ENCODE results near the gene ATG5. TPM values are rescaled to one million over a fixed set of nuclear protein-coding genes. Genes with fewer than 3 reads are reported as not detected.

ATG5 gene
- total RNA-seq, 1 experiment from 2014 or later: 63.3 TPM

- Histone ChIP-seq H3K4me1 (ENCODE audit: low read length) (peaks cover 11% of the 10 kb centered on the region), H3K9me2 (replicated peaks; ENCODE audit: insufficient read depth, low read length) (no peaks in the 10 kb centered on the region), H3K4me3 (ENCODE audit: low read length) (no peak overlapping the region), H3K79me2 (ENCODE audit: low read length) (peaks cover 97% of the 10 kb centered on the region), H2AFZ (ENCODE audit: low read length) (no peak overlapping the region), H3K36me3 (ENCODE audit: insufficient read depth, low read length) (0 out of 2 replicates have a peak, but pooled peaks cover 2% of the 10 kb centered on the region), H4K20me1 (ENCODE audit: insufficient read depth, low read depth, low read length) (no peaks in the 10 kb centered on the region), H3K27me3 (ENCODE audit: low read length) (no peaks in the 10 kb centered on the region), H3K4me2 (ENCODE audit: low read depth, low read length, poor library complexity, severe bottlenecking) (no peak overlapping the region), H3K27ac (ENCODE audit: low read length) (no peak overlapping the region), H3K9me3 (ENCODE audit: low read length) (no peaks in the 10 kb centered on the region), H3K9ac (ENCODE audit: low read length) (no peak overlapping the region)
- peak; percentile 78 for DNase-seq
Observed at GRCh38 chr6:106300944-106301343, 24.6 kb downstream of the ATG5 start.

- Histone ChIP-seq H3K4me2 (ENCODE audit: low read depth, low read length, poor library complexity, severe bottlenecking) (no peak overlapping the region), H4K20me1 (ENCODE audit: insufficient read depth, low read depth, low read length) (no peaks in the 10 kb centered on the region), H3K79me2 (ENCODE audit: low read length) (peaks cover 97% of the 10 kb centered on the region)
Observed at GRCh38 chr6:106300020-106300780, 25.4 kb downstream of the ATG5 start.

GRCh38 chr6:106293116-106293515, 32.4 kb downstream of the ATG5 start:
- peaks cover 97% of the 10 kb centered on the region for H3K79me2 ChIP-seq (ENCODE audit: low read length)
- DNase-seq: no peak

More at GRCh38 chr6:106300020-106300780, 25.4 kb downstream of the ATG5 start:
- Histone ChIP-seq H3K9me2 (replicated peaks; ENCODE audit: insufficient read depth, low read length) (no peaks in the 10 kb centered on the region), H3K27me3 (ENCODE audit: low read length) (no peaks in the 10 kb centered on the region), H3K4me3 (ENCODE audit: low read length) (no peak overlapping the region), H3K36me3 (ENCODE audit: insufficient read depth, low read length) (peaks cover 3% of the 10 kb centered on the region; the same call in 1 of the 2 replicates), H3K9me3 (ENCODE audit: low read length) (no peaks in the 10 kb centered on the region), H2AFZ (ENCODE audit: low read length) (no peak overlapping the region), H3K9ac (ENCODE audit: low read length) (no peak overlapping the region), H3K27ac (ENCODE audit: low read length) (no peak overlapping the region), H3K4me1 (ENCODE audit: low read length) (peaks cover 11% of the 10 kb centered on the region)
- no peak for DNase-seq

GRCh38 chr6:106290954-106291353, 34.6 kb downstream of the ATG5 start:
- H3K4me1 ChIP-seq (ENCODE audit: low read length): peaks cover 5% of the 10 kb centered on the region
- H3K79me2 ChIP-seq (ENCODE audit: low read length): peaks cover 97% of the 10 kb centered on the region
- H3K4me3 ChIP-seq (ENCODE audit: low read length): no peak overlapping the region
- no peaks in the 10 kb centered on the region for H3K9me2 ChIP-seq (replicated peaks; ENCODE audit: insufficient read depth, low read length)
- H2AFZ ChIP-seq (ENCODE audit: low read length): no peak overlapping the region
- H3K4me2 ChIP-seq (ENCODE audit: low read depth, low read length, poor library complexity, severe bottlenecking): no peak overlapping the region
- no peak overlapping the region for H3K9ac ChIP-seq (ENCODE audit: low read length)
- no peak for DNase-seq
- no peak overlapping the region for H3K27ac ChIP-seq (ENCODE audit: low read length)
- peaks cover 47% of the 10 kb centered on the region for H3K36me3 ChIP-seq (ENCODE audit: insufficient read depth, low read length)
- H3K9me3 ChIP-seq (ENCODE audit: low read length): no peaks in the 10 kb centered on the region
- H3K27me3 ChIP-seq (ENCODE audit: low read length): no peaks in the 10 kb centered on the region
- H4K20me1 ChIP-seq (ENCODE audit: insufficient read depth, low read depth, low read length): no peaks in the 10 kb centered on the region

More at GRCh38 chr6:106293116-106293515, 32.4 kb downstream of the ATG5 start:
- H3K27ac ChIP-seq (ENCODE audit: low read length): no peak overlapping the region
- H4K20me1 ChIP-seq (ENCODE audit: insufficient read depth, low read depth, low read length): no peaks in the 10 kb centered on the region
- H3K36me3 ChIP-seq (ENCODE audit: insufficient read depth, low read length): peaks cover 43% of the 10 kb centered on the region
- H3K9me2 ChIP-seq (replicated peaks; ENCODE audit: insufficient read depth, low read length): no peaks in the 10 kb centered on the region
- no peak overlapping the region for H3K4me2 ChIP-seq (ENCODE audit: low read depth, low read length, poor library complexity, severe bottlenecking)
- no peak overlapping the region for H3K4me3 ChIP-seq (ENCODE audit: low read length)
- H3K27me3 ChIP-seq (ENCODE audit: low read length): no peaks in the 10 kb centered on the region
- H3K9me3 ChIP-seq (ENCODE audit: low read length): no peaks in the 10 kb centered on the region
- H3K4me1 ChIP-seq (ENCODE audit: low read length): no peaks in the 10 kb centered on the region
- no peak overlapping the region for H3K9ac ChIP-seq (ENCODE audit: low read length)
- H2AFZ ChIP-seq (ENCODE audit: low read length): no peak overlapping the region

- H3K4me2 ChIP-seq (ENCODE audit: low read depth, low read length, poor library complexity, severe bottlenecking): no peak overlapping the region
- no peaks in the 10 kb centered on the region for H4K20me1 ChIP-seq (ENCODE audit: insufficient read depth, low read depth, low read length)
- no peak overlapping the region for H2AFZ ChIP-seq (ENCODE audit: low read length)
- H3K9ac ChIP-seq (ENCODE audit: low read length): no peak overlapping the region
- no peaks in the 10 kb centered on the region for H3K9me2 ChIP-seq (replicated peaks; ENCODE audit: insufficient read depth, low read length)
- H3K27ac ChIP-seq (ENCODE audit: low read length): no peak overlapping the region
- no peak overlapping the region for H3K4me3 ChIP-seq (ENCODE audit: low read length)
- H3K79me2 ChIP-seq (ENCODE audit: low read length): peaks cover 97% of the 10 kb centered on the region
- H3K36me3 ChIP-seq (ENCODE audit: insufficient read depth, low read length): peaks cover 44% of the 10 kb centered on the region
- DNase-seq: no peak
- peaks cover 5% of the 10 kb centered on the region for H3K4me1 ChIP-seq (ENCODE audit: low read length)
- no peaks in the 10 kb centered on the region for H3K9me3 ChIP-seq (ENCODE audit: low read length)
- H3K27me3 ChIP-seq (ENCODE audit: low read length): no peaks in the 10 kb centered on the region
Observed at GRCh38 chr6:106290032-106290431, 35.5 kb downstream of the ATG5 start.

GRCh38 chr6:106287215-106287614, 38.3 kb downstream of the ATG5 start:
- Histone ChIP-seq H3K9ac (ENCODE audit: low read length) (no peak overlapping the region), H3K4me1 (ENCODE audit: low read length) (peaks cover 5% of the 10 kb centered on the region), H3K9me2 (replicated peaks; ENCODE audit: insufficient read depth, low read length) (no peaks in the 10 kb centered on the region), H3K27ac (ENCODE audit: low read length) (no peak overlapping the region), H4K20me1 (ENCODE audit: insufficient read depth, low read depth, low read length) (no peaks in the 10 kb centered on the region), H3K79me2 (ENCODE audit: low read length) (peaks cover 96% of the 10 kb centered on the region), H3K36me3 (ENCODE audit: insufficient read depth, low read length) (peaks cover 31% of the 10 kb centered on the region), H3K4me3 (ENCODE audit: low read length) (no peak overlapping the region), H3K27me3 (ENCODE audit: low read length) (no peaks in the 10 kb centered on the region), H3K4me2 (ENCODE audit: low read depth, low read length, poor library complexity, severe bottlenecking) (no peak overlapping the region), H3K9me3 (ENCODE audit: low read length) (no peaks in the 10 kb centered on the region), H2AFZ (ENCODE audit: low read length) (no peak overlapping the region)
- no peak for DNase-seq

GRCh38 chr6:106286746-106287145, 38.8 kb downstream of the ATG5 start:
- no peaks in the 10 kb centered on the region for H3K9me2 ChIP-seq (replicated peaks; ENCODE audit: insufficient read depth, low read length)
- H3K4me1 ChIP-seq (ENCODE audit: low read length): peaks cover 5% of the 10 kb centered on the region
- no peak overlapping the region for H3K9ac ChIP-seq (ENCODE audit: low read length)
- H3K9me3 ChIP-seq (ENCODE audit: low read length): no peaks in the 10 kb centered on the region
- no peak overlapping the region for H3K4me3 ChIP-seq (ENCODE audit: low read length)
- no peak overlapping the region for H3K4me2 ChIP-seq (ENCODE audit: low read depth, low read length, poor library complexity, severe bottlenecking)
- H2AFZ ChIP-seq (ENCODE audit: low read length): no peak overlapping the region
- no peaks in the 10 kb centered on the region for H3K27me3 ChIP-seq (ENCODE audit: low read length)
- peaks cover 26% of the 10 kb centered on the region for H3K36me3 ChIP-seq (ENCODE audit: insufficient read depth, low read length)
- no peaks in the 10 kb centered on the region for H4K20me1 ChIP-seq (ENCODE audit: insufficient read depth, low read depth, low read length)
- no peak overlapping the region for H3K27ac ChIP-seq (ENCODE audit: low read length)
- no peak for DNase-seq
- peaks cover 96% of the 10 kb centered on the region for H3K79me2 ChIP-seq (ENCODE audit: low read length)

GRCh38 chr6:106283481-106283880, 42.1 kb downstream of the ATG5 start:
- Histone ChIP-seq H3K4me1 (ENCODE audit: low read length) (peaks cover 5% of the 10 kb centered on the region), H3K27me3 (ENCODE audit: low read length) (no peaks in the 10 kb centered on the region), H3K9me3 (ENCODE audit: low read length) (no peaks in the 10 kb centered on the region), H4K20me1 (ENCODE audit: insufficient read depth, low read depth, low read length) (no peaks in the 10 kb centered on the region), H2AFZ (ENCODE audit: low read length) (no peak overlapping the region), H3K4me3 (ENCODE audit: low read length) (no peak overlapping the region), H3K4me2 (ENCODE audit: low read depth, low read length, poor library complexity, severe bottlenecking) (no peak overlapping the region), H3K9ac (ENCODE audit: low read length) (no peak overlapping the region), H3K36me3 (ENCODE audit: insufficient read depth, low read length) (peaks cover 19% of the 10 kb centered on the region), H3K9me2 (replicated peaks; ENCODE audit: insufficient read depth, low read length) (no peaks in the 10 kb centered on the region), H3K27ac (ENCODE audit: low read length) (no peak overlapping the region), H3K79me2 (ENCODE audit: low read length) (peaks cover 97% of the 10 kb centered on the region)
- DNase-seq: no peak
